Renal pelvis (tissue), 4 donors: Measurements from ENCODE around the gene SLC38A3. TPM values are rescaled to one million over a fixed set of nuclear protein-coding genes. Genes with fewer than 3 reads are reported as not detected.
"Not testable (repeated sequence)": the region's sequence is repeated elsewhere in the genome, so short reads cannot be mapped to it uniquely, and the experiment has no call there.

Experiments used
- DNase-seq: peaks from one replicate; pipeline ENCODE4 v3.0.0-alpha.2; 2013
- polyA plus RNA-seq, 3 donors: library from polyadenylated mRNA; unstranded; fragments of 120-200 nt; gene quantifications; one replicate each; pipeline ENCODE4 v1.2.1, GENCODE V29; 2013; ENCODE audit not compliant: insufficient read length in 3 of 3

Gene SLC38A3
- polyA plus RNA-seq, 3 donors: 8.3 to 9.4 (median 9.1) TPM

DNA sequence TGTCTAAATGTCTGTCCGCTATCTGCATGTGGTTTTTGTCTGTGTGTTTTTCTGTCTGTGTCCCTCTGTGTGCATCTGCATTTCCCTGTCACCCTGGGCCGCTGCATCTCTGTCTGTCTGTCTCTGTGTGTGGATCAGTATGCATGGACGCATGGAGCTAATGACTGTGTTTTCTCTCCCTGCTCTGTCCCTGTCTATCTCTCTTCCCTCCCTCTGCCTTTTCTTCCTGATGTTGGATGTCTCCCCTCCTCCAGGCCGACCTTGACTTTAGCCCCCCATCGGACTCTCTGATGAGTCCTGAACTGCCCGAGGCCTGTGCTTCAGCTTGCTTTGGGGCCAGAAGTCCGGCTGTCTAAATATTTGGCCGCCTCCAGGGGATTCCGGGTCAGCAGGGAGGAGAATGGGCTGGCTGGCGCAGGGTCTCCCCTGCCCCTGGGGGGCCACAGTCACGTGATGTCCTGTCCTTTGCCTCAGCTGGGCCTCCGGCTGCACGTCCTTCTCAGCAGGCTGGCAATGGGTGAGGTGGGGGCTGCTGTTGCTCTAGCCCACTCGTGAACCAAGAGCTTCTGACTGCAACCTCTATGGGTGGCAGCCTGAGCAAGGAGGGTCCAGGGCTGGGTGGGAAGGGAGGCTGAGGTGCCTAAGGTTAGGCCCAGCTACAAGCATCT, 3.7 kb downstream of the SLC38A3 start:
- DNase-seq: no peak

DNA sequence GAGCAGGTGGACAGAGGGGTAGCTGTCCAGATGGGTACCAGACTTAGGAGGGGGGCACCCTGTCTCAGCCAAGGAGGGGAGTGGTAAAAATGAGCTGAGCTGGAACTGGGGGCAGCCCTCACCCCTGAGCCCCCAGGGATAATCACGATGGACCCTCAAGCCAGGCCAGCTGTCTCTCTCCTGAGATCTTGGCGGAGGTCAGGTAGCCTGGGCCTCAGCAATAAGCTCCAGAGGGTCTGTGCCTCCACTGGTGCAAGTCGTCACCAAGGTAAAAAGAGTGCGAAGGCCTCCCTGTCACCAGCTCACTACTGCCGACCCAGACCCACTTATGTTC, 5.1 kb downstream of the SLC38A3 start:
- no peak for DNase-seq

DNA sequence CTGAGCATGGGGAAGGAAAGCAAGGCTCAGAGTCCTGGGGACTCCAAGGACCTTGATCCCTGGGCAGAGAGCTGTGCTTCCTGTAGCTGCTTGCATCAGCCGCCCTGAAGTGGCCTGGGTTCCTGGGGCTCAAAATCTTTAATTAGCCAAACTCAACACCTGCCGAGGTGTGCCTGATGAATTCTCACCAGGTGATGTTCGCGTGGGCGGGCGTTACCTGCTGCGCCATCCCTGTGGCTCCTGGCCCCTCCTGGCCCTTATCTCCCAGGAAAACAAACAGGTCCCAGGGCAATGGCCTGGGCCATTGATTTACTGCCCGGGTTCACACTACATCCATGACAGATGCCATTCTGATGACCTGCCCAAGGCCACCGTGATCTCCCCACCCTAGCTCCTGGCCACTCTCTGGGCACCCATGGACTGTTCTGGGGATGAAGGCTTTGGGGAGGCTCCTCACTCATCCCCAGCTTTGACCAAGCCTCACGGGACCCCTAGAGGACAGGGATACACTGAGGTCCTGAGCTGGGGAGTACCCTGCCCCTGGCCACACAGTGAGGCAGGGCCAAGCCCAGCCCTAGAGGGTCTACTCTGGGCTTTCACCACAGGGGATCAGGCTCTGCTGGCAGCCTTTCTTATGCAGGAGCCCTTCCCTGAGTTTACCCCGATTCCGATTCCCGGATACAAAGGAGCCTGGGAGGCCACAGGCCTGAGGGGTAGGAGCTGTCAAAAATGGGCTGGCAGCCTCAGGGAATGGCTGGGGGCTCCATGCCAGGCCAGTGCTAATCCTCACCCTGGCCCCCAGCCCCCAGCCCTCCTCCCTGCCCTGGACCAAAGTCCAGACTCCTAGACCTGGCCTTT, 5.7 kb downstream of the SLC38A3 start:
- no peak for DNase-seq

DNA sequence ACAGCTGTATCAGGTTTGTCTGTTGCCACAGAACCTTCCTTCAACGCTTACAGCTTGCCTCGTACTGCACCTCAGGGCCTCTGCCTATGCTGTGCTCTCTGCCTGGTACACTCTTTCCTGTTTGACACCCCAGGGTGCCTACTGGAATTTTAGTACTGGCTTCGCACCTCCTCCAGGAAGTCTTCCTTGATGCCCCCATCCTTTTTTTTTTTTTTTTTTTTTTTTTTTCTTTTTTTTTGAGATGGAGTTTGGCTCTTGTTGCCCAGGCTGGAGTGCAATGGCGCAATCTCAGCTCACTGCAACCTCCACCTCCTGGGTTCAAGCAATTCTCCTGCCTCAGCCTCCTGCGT, 6.3 kb downstream of the SLC38A3 start:
- DNase-seq: not testable (repeated sequence)

DNA sequence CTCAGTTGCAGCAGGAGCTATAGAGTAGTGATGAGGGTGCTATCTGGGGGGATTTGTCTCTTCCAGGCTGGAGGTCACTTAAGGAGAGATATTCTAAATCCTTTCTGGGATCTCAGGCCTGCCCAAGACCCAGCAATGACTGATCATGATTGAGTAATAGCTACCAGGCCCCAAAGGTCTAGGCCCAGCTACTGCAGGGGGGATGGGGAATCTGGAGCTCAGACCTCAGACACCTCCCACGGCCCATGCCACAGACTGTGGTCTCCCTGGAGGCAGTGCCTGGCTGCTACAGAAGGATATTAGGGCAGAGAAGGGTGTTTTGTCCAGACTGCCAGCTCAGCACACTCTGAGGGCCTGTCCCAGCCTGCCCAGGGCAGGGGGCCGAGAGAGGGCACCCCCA, 6.9 kb downstream of the SLC38A3 start:
- no peak for DNase-seq

DNA sequence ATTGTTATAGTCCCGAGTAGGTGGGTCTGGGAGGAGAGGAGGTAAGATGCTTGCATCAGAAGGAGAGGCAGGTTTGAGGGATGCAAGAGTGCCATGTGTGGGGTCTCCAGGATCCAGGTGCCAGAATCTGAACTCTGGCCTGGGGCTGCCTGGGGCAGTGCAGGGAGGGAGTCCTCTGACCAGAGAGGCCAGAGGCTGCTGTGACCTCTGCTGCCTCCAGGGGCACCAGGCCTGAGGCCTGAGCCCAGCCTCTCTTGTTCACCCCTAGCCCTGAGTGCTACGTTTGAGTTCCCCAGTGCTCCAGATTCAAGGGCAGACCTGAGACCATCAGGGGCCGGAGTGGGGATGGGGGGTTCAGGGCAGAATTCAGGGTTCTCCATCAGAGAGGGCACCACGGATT, 7.4 kb downstream of the SLC38A3 start:
- no peak for DNase-seq

DNA sequence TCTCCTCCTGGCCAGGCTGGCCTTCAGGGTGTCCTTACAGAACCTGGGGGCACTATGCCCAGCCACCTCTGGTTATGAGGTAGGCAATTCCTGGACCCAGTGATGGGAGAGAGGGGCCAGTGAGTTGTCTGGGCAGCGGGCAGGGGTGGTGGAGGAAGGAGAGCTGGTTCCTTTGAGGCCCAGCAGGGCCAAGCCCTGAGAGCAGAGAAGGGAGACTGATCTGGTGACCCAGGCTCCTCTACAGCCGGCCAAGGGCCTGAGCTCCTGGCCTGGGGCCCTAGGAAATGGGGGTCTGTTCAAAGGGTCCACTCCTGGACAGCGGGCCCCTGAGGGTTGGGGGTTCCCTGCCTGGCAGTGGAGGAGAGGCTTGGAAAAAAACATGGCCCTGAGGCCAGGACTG, 7.9 kb downstream of the SLC38A3 start:
- no peak for DNase-seq

DNA sequence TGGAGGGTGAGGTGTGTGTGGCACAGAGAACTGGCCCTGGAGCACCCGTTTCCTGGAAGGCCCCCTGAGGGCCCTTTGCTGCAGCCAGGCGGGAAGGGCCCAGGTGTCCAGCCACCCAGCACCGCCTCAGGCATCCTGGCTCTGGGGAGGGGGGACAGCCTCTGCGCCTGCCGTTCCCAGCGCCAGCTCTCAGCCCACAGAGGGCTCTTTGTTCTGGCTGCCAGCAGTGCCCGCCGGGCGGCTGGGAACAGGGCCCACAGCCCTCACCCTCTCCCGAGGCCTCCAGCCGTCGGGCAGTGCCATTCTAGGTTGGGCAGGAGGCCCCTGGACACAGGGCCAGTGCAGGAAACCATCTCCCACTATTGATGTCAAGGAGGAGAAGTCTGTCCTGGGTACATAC, 8.3 kb downstream of the SLC38A3 start:
- no peak for DNase-seq

DNA sequence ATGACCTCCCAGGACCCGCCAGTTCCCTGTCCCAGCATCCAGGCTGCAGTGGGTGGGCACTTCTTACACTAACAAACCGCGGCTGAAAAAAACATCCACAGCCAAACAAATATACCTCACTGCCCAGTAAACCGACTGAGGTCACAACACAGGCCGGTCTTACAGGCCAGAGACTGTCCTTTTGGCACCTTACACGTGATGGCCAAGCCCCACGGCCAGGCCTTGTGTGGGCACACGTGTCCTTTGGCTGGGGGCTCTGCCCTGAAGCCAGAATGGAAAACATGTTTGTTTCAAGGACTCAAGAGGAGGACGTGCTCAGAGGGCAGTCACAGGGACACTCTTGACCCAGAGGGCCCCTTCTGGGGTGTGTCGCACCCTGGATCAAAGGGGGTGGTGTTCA, 9.8 kb downstream of the SLC38A3 start:
- DNase-seq: no peak

DNA sequence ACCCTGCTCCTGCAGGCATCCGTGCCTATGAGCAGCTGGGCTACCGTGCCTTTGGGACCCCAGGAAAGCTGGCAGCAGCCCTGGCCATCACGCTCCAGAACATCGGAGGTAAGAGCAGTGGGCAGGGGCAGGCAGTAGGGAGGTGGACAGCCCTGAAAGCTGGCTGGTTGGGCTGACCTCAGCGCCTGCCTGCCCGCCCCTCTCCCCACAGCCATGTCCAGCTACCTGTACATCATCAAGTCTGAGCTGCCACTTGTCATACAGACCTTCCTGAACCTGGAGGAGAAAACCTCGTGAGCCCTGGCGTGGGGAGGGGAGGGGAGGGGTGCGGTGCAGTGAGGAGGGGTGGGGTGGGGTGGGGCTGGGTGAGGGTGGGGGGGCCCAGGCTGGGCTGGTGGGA, 10.5 kb downstream of the SLC38A3 start:
- DNase-seq: no peak

DNA sequence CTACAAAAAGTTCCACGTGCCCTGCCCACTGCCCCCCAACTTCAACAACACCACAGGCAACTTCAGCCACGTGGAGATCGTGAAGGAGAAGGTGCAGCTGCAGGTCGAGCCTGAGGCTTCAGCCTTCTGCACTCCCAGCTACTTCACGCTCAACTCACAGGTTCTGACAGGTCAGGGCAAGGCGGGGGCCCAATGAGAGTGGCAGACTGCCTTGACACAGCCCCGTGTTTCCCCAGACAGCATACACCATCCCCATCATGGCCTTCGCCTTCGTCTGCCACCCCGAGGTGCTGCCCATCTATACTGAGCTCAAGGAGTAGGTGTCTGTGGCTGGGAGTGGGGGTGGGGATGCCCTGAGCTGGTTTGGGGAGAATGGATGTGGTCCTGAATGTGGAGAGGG, 12.6 kb downstream of the SLC38A3 start:
- no peak for DNase-seq

DNA sequence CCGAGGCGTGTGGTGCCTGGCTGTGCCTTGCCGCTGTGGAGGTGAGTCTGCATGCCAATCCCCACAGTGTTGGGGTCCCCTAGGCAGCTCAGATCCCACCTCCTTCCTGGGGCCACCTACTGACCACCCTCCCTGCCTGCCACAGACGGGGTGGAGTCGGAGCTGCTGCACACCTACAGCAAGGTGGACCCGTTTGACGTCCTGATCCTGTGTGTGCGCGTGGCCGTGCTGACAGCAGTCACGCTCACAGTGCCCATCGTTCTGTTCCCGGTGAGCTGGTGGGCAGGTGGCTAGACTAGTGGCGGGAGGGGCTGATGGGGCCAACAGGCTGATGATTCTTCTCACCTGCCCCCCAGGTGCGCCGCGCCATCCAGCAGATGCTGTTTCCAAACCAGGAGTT, 13.4 kb downstream of the SLC38A3 start:
- DNase-seq: no peak

DNA sequence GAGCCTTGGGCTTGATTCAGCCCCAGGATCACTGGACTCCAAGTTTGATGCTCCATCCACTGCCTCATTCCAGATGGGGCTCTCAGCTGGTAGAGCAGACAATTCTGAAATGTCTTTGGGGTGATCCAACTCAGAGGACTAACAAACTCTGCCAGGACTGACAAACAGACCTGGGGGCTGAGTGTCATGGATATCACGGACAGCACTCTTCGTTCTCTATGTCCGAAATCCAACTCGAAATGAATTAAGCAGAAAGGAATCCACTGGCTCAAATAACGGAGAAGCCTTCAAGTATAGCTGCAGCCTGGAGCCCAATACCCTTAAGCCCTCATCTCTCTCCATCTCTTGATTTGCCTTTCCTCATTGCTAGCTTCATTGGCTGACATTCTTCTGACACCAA, 14.2 kb downstream of the SLC38A3 start:
- DNase-seq: no peak

DNA sequence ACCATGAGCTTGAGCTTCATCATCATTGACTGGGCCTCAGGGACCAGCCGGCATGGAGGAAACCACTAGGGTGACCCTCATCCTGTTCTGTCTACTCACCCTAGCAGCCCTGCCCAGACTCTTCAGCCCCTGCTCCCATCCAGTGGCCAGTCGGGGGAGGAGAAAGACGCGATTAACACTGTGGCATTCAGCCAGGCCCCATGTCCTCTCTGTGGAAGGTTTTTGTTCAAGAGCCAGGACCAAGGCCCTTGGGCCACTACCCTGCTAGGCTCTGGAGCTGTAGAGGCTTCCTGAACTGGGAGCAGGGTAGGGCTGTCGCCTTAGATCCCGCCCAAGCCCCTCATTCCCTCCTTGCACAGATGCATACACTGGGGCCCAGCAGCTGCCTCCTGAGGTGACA, 15.0 kb downstream of the SLC38A3 start:
- DNase-seq: no peak

DNA sequence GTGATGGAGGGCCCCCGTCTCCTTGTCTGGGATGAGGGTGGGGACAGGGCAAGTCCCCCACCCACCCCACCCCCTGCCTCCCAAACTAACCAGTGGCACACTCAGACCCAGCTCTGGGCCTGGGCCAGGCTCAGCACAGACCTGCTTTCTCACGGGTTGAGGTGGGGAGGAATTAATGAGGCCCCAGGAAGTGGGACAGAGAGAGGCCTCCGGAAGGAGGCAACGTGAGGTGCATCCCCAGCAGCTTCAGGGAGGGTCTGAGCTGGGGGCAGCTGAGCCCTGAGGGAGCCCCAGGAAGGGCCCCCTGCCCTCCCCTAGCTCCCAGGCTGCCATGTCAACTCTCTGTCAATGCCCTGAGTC, 16.0 kb downstream of the SLC38A3 start:
- no peak for DNase-seq

DNA sequence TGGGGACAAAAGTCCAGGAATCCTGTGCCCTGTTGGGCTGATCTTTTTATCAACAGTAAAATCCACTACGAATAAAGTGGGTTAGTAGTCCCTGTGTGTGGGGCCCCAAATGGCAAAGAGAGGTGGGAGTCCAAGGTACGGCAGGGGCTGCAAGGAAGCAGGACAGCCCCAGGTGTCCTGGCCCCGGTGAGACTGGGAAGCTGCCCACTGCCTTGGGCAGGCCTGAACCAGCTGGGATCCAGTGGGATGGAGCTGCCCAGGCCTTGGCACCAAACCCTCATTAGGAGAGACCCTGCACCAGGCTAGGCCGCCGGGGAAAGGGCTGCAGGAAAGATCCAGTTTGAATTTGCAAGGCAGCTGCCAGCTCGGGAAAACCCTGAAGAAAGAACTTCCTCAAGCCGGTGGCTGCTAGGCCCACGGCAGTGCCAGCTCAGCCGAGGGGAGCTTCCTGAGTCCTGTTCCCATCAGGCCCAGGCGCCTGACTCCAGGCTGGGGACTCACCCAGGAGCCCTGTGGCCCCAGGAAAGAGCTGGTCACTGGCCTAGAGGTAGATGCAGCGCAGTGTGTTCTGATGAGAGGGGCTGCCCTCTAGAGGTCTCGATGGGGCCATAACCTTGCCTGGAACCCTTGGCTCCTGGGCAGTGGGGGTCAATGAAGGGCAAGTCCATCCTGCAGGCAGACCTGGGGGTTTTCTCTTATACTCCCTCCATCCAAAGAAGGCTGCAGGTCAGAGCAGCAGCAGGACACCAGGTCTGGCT, 16.5 kb downstream of the SLC38A3 start:
- DNase-seq: no peak

DNA sequence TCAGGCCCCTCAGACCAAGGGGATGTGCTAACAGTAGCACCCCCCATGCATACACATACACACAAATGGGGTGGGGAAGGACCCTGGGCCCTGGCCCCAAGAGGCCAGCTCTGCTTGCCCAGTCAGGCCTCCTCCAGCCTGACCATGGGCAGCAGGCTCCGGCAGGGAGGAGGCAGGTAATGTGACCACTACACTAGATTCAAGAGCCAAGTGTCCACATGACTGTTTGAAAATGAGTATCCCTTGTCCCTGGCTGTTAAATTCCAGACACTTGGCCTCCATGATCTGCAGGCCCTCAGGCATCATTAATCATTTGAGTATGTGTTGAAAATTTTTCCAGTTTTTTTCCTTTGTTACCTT, 17.1 kb downstream of the SLC38A3 start:
- DNase-seq: no peak

DNA sequence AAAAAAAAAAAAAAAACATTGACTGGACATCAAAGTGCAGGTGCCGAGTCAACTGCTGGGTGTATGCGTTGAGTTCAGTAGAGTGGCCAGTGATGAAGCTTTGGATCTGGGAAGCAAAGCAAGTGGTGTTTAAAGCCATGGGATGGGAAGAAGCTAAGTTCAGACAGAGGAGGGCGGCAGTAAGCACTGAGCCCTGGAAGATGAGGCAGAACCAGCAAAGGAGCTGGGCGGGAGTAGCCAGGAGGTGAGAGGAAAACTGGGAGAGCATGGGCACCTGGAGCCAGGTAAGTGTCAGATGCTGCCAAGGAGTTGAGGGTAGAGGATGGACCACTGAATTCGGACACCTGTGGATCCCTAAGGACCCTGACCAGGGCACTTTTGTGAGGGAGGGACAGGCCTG, 19.6 kb downstream of the SLC38A3 start:
- DNase-seq: no peak

DNA sequence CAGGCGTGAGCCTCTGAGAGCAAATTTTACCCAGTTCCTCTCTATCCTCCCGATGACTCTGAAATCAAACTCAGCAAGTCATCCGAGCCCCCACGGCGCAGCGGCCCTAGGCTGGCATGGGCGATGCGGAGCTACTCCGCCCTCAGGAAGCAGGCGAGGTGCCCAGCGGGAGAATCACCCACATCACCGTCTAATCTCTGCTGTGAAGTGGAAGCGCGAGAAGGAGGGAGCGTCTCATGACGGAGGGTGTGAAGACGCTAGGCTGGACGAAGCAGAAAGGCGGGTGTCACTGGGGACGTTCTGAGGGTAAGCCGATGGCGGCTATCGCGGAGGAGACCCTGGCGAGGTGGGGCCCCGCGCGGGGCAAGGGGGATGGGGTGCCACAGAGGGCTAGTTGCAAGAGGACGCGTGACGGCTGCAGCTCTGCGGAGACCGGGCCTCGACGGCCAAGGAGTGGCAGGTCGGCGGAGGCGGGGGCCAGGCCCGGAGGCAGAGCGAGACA, 21.9 kb downstream of the SLC38A3 start:
- no peak for DNase-seq

DNA sequence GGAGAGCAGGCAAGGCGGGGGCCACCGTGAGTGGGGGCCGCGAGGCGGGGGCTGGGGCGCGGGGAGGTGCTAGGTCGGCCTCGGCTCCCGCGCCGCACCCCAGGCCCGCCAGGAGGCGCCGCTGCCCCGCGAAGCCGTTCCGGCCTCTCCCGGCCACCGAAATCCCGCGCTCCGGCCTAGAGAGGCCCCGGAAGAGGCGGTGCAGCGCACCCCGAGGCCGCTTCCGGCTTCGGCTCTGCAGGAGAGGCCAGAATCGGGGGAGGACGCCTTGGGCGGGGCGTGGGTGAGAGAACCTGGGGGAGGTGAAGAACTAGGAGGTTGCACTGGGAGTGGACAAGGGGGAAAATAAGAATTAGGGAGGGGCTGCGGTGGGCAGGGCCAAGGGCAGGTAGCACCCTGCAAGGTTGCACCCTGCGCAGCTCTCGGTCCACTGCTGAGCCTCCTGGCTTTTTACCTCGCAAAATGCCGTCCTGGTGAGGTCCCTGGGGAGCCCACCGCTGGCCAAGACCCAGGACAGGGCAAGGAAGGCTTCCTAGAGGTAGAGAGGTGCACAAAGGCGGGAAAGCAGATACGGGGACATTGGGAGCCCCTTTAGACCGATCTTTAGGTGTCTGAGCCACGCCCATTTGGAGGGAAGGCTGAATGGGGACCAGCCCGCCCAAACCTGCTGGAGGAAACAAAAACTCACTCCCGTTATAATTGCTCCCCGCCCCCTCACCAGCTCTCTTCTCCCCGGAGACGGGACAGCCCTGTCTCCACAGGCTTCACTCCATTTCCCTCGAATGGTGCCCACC, 22.5 kb downstream of the SLC38A3 start:
- DNase-seq: peak; percentile 96

DNA sequence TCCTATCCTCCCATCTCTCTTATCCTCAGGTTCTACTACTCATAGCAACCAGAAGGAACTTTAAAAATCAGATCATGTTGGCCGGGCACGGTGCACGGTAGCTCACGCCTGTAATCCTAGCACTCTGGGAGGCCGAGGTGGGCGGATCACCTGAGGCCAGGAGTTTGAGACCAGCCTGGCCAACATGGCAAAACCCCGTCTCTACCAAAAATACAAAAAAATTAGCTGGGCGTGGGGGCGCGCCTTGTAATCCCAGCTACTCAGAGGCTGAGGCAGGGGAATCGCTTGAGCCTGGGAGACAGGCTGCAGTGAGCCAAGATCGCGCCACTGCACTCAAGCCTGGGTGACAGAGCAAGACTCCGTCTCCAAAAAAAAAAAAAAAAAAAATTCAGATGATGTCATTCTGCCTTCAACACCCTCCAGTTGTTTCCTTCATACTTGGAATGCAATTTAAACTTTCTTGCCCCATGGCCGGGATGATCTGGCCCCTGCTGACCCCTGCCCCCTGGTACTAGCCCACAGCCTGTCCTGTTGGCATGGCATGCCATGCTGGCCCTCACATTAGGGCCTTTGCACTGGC, 23.2 kb downstream of the SLC38A3 start:
- not testable (repeated sequence) for DNase-seq

DNA sequence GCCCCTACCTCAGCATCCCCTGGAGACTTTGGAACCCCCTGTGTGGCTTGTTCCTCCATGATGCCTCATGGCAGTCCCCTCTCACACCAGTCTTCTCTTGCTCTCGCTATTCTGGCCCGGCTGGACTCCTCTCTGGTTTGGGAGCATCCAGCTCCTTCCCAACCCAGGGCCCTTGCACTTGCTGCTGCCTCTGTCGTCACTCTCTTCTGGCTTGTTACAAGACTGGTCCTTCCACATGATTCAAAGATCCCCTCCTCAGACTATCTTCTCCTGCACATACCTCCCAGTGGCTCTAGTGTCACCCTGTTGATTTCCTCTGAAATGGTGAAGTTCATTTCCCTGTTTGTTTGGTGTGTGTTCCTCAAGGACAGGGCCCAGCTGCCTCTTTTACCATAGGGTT, 24.4 kb downstream of the SLC38A3 start:
- DNase-seq: no peak
